ENCODE measurements around the gene PAX3. TPM values are rescaled to one million over a fixed set of nuclear protein-coding genes. Genes with fewer than 3 reads are reported as not detected.

The PAX3 gene
- total RNA-seq, 1 donor from 2014 or later, result 66.7 TPM

- Mint-ChIP-seq H3K36me3 (no peaks in the 10 kb centered on the region), H3K27ac (no peak overlapping the region), H3K9me3 (no peaks in the 10 kb centered on the region), H3K4me1 (ENCODE audit: unreplicated experiment) (peaks cover 10% of the 10 kb centered on the region), H3K4me3 (no peak overlapping the region), H3K27me3 (peaks cover 87% of the 10 kb centered on the region)
- DNase-seq (ENCODE audit: extremely low spot score, unreplicated experiment), result no peak
- no peak for TF ChIP-seq CTCF (conservative IDR thresholded peaks at IDR 0.05)
Measured at GRCh38 chr2:222203041-222203440, 95.8 kb downstream of the PAX3 start.

GRCh38 chr2:222196159-222196558 is 102.6 kb downstream of the PAX3 start:
- no peak for TF ChIP-seq CTCF (conservative IDR thresholded peaks at IDR 0.05)
- H3K27ac Mint-ChIP-seq, result no peak overlapping the region
- peaks cover 69% of the 10 kb centered on the region for H3K27me3 Mint-ChIP-seq
- H3K36me3 Mint-ChIP-seq, result no peaks in the 10 kb centered on the region
- H3K4me3 Mint-ChIP-seq, result no peak overlapping the region
- DNase-seq (ENCODE audit: extremely low spot score, unreplicated experiment), result no peak
- no peaks in the 10 kb centered on the region for H3K9me3 Mint-ChIP-seq
- H3K4me1 Mint-ChIP-seq (ENCODE audit: unreplicated experiment), result peaks cover 2% of the 10 kb centered on the region

- Mint-ChIP-seq H3K27ac (no peak overlapping the region), H3K4me1 (ENCODE audit: unreplicated experiment) (no peaks in the 10 kb centered on the region), H3K27me3 (peaks cover 62% of the 10 kb centered on the region), H3K4me3 (no peak overlapping the region), H3K9me3 (peaks cover 2% of the 10 kb centered on the region), H3K36me3 (no peaks in the 10 kb centered on the region)
- no peak for DNase-seq (ENCODE audit: extremely low spot score, unreplicated experiment)
- no peak for TF ChIP-seq CTCF (conservative IDR thresholded peaks at IDR 0.05)
Measured at GRCh38 chr2:222194669-222195068, 104.1 kb downstream of the PAX3 start.

GRCh38 chr2:222193328-222193983 is 105.3 kb downstream of the PAX3 start:
- H3K4me3 Mint-ChIP-seq, result no peak overlapping the region
- H3K27me3 Mint-ChIP-seq, result peaks cover 66% of the 10 kb centered on the region
- peaks cover 5% of the 10 kb centered on the region for H3K9me3 Mint-ChIP-seq
- no peak for DNase-seq (ENCODE audit: extremely low spot score, unreplicated experiment)
- H3K27ac Mint-ChIP-seq, result no peak overlapping the region
- H3K4me1 Mint-ChIP-seq (ENCODE audit: unreplicated experiment), result no peaks in the 10 kb centered on the region
- no peaks in the 10 kb centered on the region for H3K36me3 Mint-ChIP-seq
- TF ChIP-seq CTCF (conservative IDR thresholded peaks at IDR 0.05), result no peak

GRCh38 chr2:222180619-222181018 is 118.2 kb downstream of the PAX3 start:
- Mint-ChIP-seq H3K4me3 (no peak overlapping the region), H3K27me3 (peaks cover 43% of the 10 kb centered on the region), H3K27ac (no peak overlapping the region), H3K4me1 (ENCODE audit: unreplicated experiment) (no peaks in the 10 kb centered on the region), H3K9me3 (no peaks in the 10 kb centered on the region), H3K36me3 (no peaks in the 10 kb centered on the region)
- DNase-seq (ENCODE audit: extremely low spot score, unreplicated experiment), result no peak
- no peak for TF ChIP-seq CTCF (conservative IDR thresholded peaks at IDR 0.05)

Data from type B pancreatic cell (in vitro differentiated cells).